Measurements from ENCODE around the gene DNM3. TPM values are rescaled to one million over a fixed set of nuclear protein-coding genes. Genes with fewer than 3 reads are reported as not detected.
"Not testable (repeated sequence)": the region's sequence is repeated elsewhere in the genome, so short reads cannot be mapped to it uniquely, and the experiment has no call there.

Gene DNM3
- total and polyA plus RNA-seq, 9 donors = 2.2 to 7.0 (median 3.9) TPM

- no peaks in the 10 kb centered on the region for H3K36me3 ChIP-seq (ENCODE audit: control insufficient read depth, insufficient read depth, low read length)
- H3K4me3 ChIP-seq (ENCODE audit: low read length) = no peak overlapping the region
- WGBS (ENCODE audit: insufficient coverage) = no CpG with 5 or more reads among the region's 3 CpGs
- no peaks in the 10 kb centered on the region for H3K4me1 ChIP-seq (ENCODE audit: control insufficient read depth, insufficient read depth, low read length)
- no peaks in the 10 kb centered on the region for H3K9me3 ChIP-seq (replicated peaks; ENCODE audit: control insufficient read depth, low read depth, low read length)
- H3K27ac ChIP-seq (ENCODE audit: low read length) = no peak overlapping the region
- DNase-seq = peak; percentile 88
- H3K27me3 ChIP-seq (ENCODE audit: control insufficient read depth, insufficient read depth, low read length) = no peaks in the 10 kb centered on the region
Observed at GRCh38 chr1:172002725-172003345, 161.5 kb downstream of the DNM3 start.

GRCh38 chr1:172003766-172004530 lies 162.7 kb downstream of the DNM3 start:
- no peak for DNase-seq
- Histone ChIP-seq H3K4me1 (ENCODE audit: control insufficient read depth, insufficient read depth, low read length) (no peaks in the 10 kb centered on the region), H3K27ac (ENCODE audit: low read length) (no peak overlapping the region), H3K4me3 (ENCODE audit: low read length) (no peak overlapping the region), H3K27me3 (ENCODE audit: control insufficient read depth, insufficient read depth, low read length) (no peaks in the 10 kb centered on the region), H3K36me3 (ENCODE audit: control insufficient read depth, insufficient read depth, low read length) (no peaks in the 10 kb centered on the region), H3K9me3 (replicated peaks; ENCODE audit: control insufficient read depth, low read depth, low read length) (no peaks in the 10 kb centered on the region)
- WGBS (ENCODE audit: insufficient coverage) = 69% methylated on average over 3 of the region's 3 CpGs

GRCh38 chr1:172004671-172005070 lies 163.4 kb downstream of the DNM3 start:
- H3K4me1 ChIP-seq (ENCODE audit: control insufficient read depth, insufficient read depth, low read length) = no peaks in the 10 kb centered on the region
- no peak overlapping the region for H3K4me3 ChIP-seq (ENCODE audit: low read length)
- no peaks in the 10 kb centered on the region for H3K9me3 ChIP-seq (replicated peaks; ENCODE audit: control insufficient read depth, low read depth, low read length)
- no peak for DNase-seq
- no peak overlapping the region for H3K27ac ChIP-seq (ENCODE audit: low read length)
- no peaks in the 10 kb centered on the region for H3K27me3 ChIP-seq (ENCODE audit: control insufficient read depth, insufficient read depth, low read length)
- H3K36me3 ChIP-seq (ENCODE audit: control insufficient read depth, insufficient read depth, low read length) = no peaks in the 10 kb centered on the region

GRCh38 chr1:172005856-172006255 lies 164.6 kb downstream of the DNM3 start:
- H3K4me1 ChIP-seq (ENCODE audit: control insufficient read depth, insufficient read depth, low read length) = no peaks in the 10 kb centered on the region
- WGBS (ENCODE audit: insufficient coverage) = no CpG with 5 or more reads among the region's 1 CpG

GRCh38 chr1:172006660-172007059 lies 165.4 kb downstream of the DNM3 start:
- no peaks in the 10 kb centered on the region for H3K27me3 ChIP-seq (ENCODE audit: control insufficient read depth, insufficient read depth, low read length)
- H3K4me1 ChIP-seq (ENCODE audit: control insufficient read depth, insufficient read depth, low read length) = no peaks in the 10 kb centered on the region
- no peaks in the 10 kb centered on the region for H3K36me3 ChIP-seq (ENCODE audit: control insufficient read depth, insufficient read depth, low read length)
- DNase-seq = no peak
- H3K27ac ChIP-seq (ENCODE audit: low read length) = no peak overlapping the region
- peaks cover 2% of the 10 kb centered on the region for H3K9me3 ChIP-seq (replicated peaks; ENCODE audit: control insufficient read depth, low read depth, low read length)
- H3K4me3 ChIP-seq (ENCODE audit: low read length) = no peak overlapping the region

More at GRCh38 chr1:172005856-172006255, 164.6 kb downstream of the DNM3 start:
- Histone ChIP-seq H3K9me3 (replicated peaks; ENCODE audit: control insufficient read depth, low read depth, low read length) (no peaks in the 10 kb centered on the region), H3K27ac (ENCODE audit: low read length) (no peak overlapping the region), H3K4me3 (ENCODE audit: low read length) (no peak overlapping the region), H3K27me3 (ENCODE audit: control insufficient read depth, insufficient read depth, low read length) (no peaks in the 10 kb centered on the region), H3K36me3 (ENCODE audit: control insufficient read depth, insufficient read depth, low read length) (no peaks in the 10 kb centered on the region)
- no peak for DNase-seq

- Histone ChIP-seq H3K36me3 (ENCODE audit: control insufficient read depth, insufficient read depth, low read length) (no peaks in the 10 kb centered on the region), H3K9me3 (replicated peaks; ENCODE audit: control insufficient read depth, low read depth, low read length) (no peaks in the 10 kb centered on the region), H3K27me3 (ENCODE audit: control insufficient read depth, insufficient read depth, low read length) (no peaks in the 10 kb centered on the region), H3K4me1 (ENCODE audit: control insufficient read depth, insufficient read depth, low read length) (no peaks in the 10 kb centered on the region), H3K27ac (ENCODE audit: low read length) (no peak overlapping the region), H3K4me3 (ENCODE audit: low read length) (no peak overlapping the region)
- DNase-seq = no peak
- 75% methylated on average over 1 of the region's 1 CpG for WGBS (ENCODE audit: insufficient coverage)
Observed at GRCh38 chr1:172018727-172019311, 177.5 kb downstream of the DNM3 start.

- H3K27me3 ChIP-seq (ENCODE audit: control insufficient read depth, insufficient read depth, low read length) = no peaks in the 10 kb centered on the region
- no peaks in the 10 kb centered on the region for H3K9me3 ChIP-seq (replicated peaks; ENCODE audit: control insufficient read depth, low read depth, low read length)
- no peak overlapping the region for H3K27ac ChIP-seq (ENCODE audit: low read length)
- no peak for DNase-seq
- H3K4me3 ChIP-seq (ENCODE audit: low read length) = no peak overlapping the region
- no peaks in the 10 kb centered on the region for H3K36me3 ChIP-seq (ENCODE audit: control insufficient read depth, insufficient read depth, low read length)
- WGBS (ENCODE audit: insufficient coverage) = 100% methylated on average over 2 of the region's 3 CpGs
- no peaks in the 10 kb centered on the region for H3K4me1 ChIP-seq (ENCODE audit: control insufficient read depth, insufficient read depth, low read length)
Observed at GRCh38 chr1:172019976-172020375, 178.7 kb downstream of the DNM3 start.

- H3K4me3 ChIP-seq (ENCODE audit: low read length) = no peak overlapping the region
- H3K4me1 ChIP-seq (ENCODE audit: control insufficient read depth, insufficient read depth, low read length) = no peaks in the 10 kb centered on the region
- H3K27me3 ChIP-seq (ENCODE audit: control insufficient read depth, insufficient read depth, low read length) = no peaks in the 10 kb centered on the region
- WGBS (ENCODE audit: insufficient coverage) = 83% methylated on average over 4 of the region's 5 CpGs
- H3K27ac ChIP-seq (ENCODE audit: low read length) = no peak overlapping the region
- no peaks in the 10 kb centered on the region for H3K9me3 ChIP-seq (replicated peaks; ENCODE audit: control insufficient read depth, low read depth, low read length)
- H3K36me3 ChIP-seq (ENCODE audit: control insufficient read depth, insufficient read depth, low read length) = no peaks in the 10 kb centered on the region
- no peak for DNase-seq
Observed at GRCh38 chr1:172024516-172024915, 183.2 kb downstream of the DNM3 start.

- not testable (repeated sequence) for H3K4me3 ChIP-seq (ENCODE audit: low read length); H3K27ac ChIP-seq (ENCODE audit: low read length); H3K27me3 ChIP-seq (ENCODE audit: control insufficient read depth, insufficient read depth, low read length); H3K4me1 ChIP-seq (ENCODE audit: control insufficient read depth, insufficient read depth, low read length); H3K36me3 ChIP-seq (ENCODE audit: control insufficient read depth, insufficient read depth, low read length); H3K9me3 ChIP-seq (replicated peaks; ENCODE audit: control insufficient read depth, low read depth, low read length); DNase-seq
- WGBS (ENCODE audit: insufficient coverage) = 84% methylated on average over 7 of the region's 13 CpGs
Observed at GRCh38 chr1:172024944-172025738, 183.8 kb downstream of the DNM3 start.

- H3K27ac ChIP-seq (ENCODE audit: low read length) = no peak overlapping the region
- 72% methylated on average over 4 of the region's 5 CpGs for WGBS (ENCODE audit: insufficient coverage)
Observed at GRCh38 chr1:172040466-172040865, 199.2 kb downstream of the DNM3 start.

More at GRCh38 chr1:172040466-172040865, 199.2 kb downstream of the DNM3 start:
- no peak overlapping the region for H3K4me3 ChIP-seq (ENCODE audit: low read length)
- no peaks in the 10 kb centered on the region for H3K36me3 ChIP-seq (ENCODE audit: control insufficient read depth, insufficient read depth, low read length)
- no peaks in the 10 kb centered on the region for H3K9me3 ChIP-seq (replicated peaks; ENCODE audit: control insufficient read depth, low read depth, low read length)
- no peak for DNase-seq
- no peaks in the 10 kb centered on the region for H3K4me1 ChIP-seq (ENCODE audit: control insufficient read depth, insufficient read depth, low read length)
- H3K27me3 ChIP-seq (ENCODE audit: control insufficient read depth, insufficient read depth, low read length) = no peaks in the 10 kb centered on the region

Measured in muscle of leg (tissue), 11 donors.